ENCODE measurements around the gene ADARB2.
"Not testable (repeated sequence)": the region's sequence is repeated elsewhere in the genome, so short reads cannot be mapped to it uniquely, and the experiment has no call there.

ADARB2 gene

GRCh38 chr10:1538531-1539061, 198.7 kb downstream of the ADARB2 start:
- no peak for FAIRE-seq

DNA sequence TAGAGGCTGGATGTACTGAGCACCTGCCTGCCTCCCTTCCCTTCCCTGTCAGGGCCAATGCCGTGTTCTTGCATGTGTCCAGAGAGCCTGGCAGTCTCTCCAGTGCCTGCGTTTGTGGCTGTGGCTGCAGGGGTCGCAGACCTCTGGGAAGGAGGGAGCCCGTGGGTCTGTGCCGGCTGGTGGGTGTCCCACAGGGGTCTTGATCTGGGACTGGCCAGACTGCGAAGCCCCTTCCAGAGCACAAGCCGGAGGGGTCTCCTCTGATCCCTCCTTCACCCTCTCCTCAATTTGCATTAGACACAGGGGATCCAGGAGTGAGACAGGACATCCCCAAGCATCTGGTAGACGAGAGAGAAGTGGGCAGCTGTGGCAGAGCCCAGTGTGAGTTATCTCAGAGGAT, 199.2 kb downstream of the ADARB2 start:
- no peak for FAIRE-seq

GRCh38 chr10:1537449-1537848, 199.9 kb downstream of the ADARB2 start:
- not testable (repeated sequence) for FAIRE-seq

DNA sequence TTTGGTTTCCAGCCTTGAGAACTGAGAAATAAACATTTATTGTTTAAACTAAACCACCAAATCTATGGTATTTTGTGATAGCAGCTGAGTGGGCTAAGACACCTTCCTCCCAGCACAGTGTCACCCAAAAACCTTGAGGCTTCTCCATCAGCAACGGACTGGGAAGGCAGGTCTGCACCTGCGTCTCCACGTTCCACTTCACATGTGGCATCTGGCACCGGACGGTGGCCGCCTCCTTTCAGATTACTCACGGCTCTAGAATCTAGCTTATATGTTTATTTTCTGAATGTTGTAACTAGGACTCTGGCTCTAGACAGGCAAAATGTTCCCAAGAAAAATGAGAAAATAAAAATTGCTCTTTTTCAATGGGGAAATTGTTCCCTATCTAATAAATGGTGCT, 201.0 kb downstream of the ADARB2 start:
- no peak for FAIRE-seq

GRCh38 chr10:1535301-1535965, 201.9 kb downstream of the ADARB2 start:
- FAIRE-seq, result no peak

GRCh38 chr10:1534820-1535219, 202.5 kb downstream of the ADARB2 start:
- no peak for FAIRE-seq

DNA sequence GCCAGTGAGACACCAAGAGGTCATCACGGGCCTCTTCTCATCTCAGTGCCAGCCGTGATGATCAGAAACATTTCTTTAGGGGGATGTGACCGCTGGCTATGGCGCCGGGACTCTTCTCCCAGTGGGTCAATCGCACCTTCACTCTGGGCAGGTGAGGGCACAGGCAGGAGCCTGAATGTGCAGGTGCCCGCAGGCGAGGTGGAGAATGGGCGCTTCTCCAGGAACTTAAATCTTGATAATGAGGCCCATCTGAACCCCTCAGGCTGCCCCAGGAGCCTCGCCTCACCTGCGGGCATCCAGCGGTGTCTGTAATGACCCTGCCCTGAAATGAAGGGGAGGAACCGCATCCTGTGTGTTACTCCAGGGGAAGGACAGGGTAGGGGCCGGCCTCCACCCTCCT, 204.7 kb downstream of the ADARB2 start:
- no peak for FAIRE-seq

DNA sequence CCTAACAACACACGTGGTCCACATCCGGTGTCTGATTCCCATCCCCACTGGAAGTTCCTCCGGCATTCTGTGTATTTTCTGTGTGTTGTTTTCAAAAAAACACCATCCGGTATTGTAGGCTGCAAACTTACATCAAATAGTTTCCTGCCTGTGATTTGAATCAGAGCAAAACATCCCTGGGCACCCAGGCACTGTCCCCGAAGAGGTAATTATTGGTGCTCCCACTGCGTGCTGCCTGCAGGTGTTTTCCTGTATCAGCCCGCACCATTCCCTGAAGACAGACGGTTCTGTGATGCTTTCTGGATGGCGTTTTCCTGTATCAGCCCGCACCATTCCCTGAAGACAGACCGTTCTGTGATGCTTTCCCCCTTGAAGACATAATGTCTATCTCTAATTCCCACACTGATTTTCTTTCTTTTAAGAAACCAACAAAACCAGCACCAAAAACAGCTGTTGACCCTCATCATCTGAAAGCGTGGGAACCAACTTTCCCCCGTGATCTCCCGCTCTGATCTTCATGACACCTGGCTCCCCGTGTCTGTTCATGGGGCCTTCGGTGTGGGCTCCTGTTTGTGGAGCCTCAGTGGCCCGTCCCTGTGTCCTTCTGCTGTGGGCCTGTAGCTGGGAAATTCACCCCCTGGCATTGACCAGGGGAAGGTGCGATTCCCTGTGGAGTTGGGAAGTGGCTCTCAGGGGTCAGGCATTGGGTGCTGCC, 205.3 kb downstream of the ADARB2 start:
- no peak for FAIRE-seq

GRCh38 chr10:1530871-1531517, 206.3 kb downstream of the ADARB2 start:
- no peak for FAIRE-seq

DNA sequence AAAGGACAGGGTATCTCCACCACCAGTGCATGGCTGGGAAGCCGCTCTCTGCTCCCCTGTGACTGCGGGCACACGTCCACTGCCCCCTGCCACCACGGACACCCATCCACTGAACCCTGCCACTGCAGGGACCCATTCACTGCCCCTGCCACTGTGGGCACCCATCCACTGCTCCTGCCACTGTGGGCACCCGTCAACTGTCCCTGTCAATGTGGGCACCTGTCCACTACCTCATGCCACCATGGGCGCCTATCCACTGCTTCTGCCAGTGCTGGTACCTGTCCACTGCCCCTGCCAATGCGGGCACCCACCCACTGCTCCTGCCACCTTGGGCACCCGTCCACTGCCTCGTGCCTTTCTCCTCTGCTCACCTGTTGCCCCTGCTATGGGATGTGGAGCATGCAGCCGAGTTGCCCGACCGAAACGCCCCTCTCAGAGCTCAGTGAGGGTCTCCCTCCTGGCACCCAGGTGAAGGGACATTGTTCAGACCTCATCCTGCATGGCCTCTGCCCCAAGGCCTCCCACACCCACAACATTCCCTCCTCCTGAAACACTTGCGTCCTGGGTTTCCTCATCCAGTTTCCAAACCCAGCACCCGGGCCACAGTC, 207.4 kb downstream of the ADARB2 start:
- FAIRE-seq, result no peak

GRCh38 chr10:1527951-1528350, 209.4 kb downstream of the ADARB2 start:
- no peak for FAIRE-seq

GRCh38 chr10:1526436-1527055, 210.8 kb downstream of the ADARB2 start:
- no peak for FAIRE-seq

GRCh38 chr10:1525354-1526162, 211.8 kb downstream of the ADARB2 start:
- FAIRE-seq, result no peak

GRCh38 chr10:1524540-1524939, 212.8 kb downstream of the ADARB2 start:
- no peak for FAIRE-seq

- no peak for FAIRE-seq
These were observed 214.1 kb downstream of the ADARB2 start for GRCh38 chr10:1523221-1523620.

DNA sequence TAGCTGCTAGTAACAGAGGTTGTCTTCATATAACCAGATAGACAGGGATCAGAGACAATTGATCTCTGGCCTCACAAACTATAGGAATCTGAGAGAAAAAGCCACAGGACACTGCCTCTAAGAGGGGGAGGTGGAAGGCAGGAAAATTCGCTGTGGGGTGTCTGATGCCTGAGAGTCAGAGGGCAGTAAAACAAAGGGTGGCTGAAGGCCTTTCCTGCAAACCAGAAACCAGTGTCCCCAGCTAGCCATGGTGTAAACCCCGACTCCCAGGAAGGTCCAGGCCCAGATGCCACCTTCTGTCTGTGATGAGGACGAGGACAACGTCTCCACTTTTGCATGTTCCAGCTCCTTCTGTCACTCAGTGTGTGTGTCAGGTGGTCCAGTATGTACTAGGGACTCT, 215.1 kb downstream of the ADARB2 start:
- no peak for FAIRE-seq

- no peak for FAIRE-seq
These were observed 215.6 kb downstream of the ADARB2 start for GRCh38 chr10:1521741-1522140.

- no peak for FAIRE-seq
These were observed 216.3 kb downstream of the ADARB2 start for GRCh38 chr10:1520909-1521565.

GRCh38 chr10:1519391-1519790, 217.9 kb downstream of the ADARB2 start:
- FAIRE-seq, result no peak

GRCh38 chr10:1517684-1518083, 219.6 kb downstream of the ADARB2 start:
- FAIRE-seq, result no peak

DNA sequence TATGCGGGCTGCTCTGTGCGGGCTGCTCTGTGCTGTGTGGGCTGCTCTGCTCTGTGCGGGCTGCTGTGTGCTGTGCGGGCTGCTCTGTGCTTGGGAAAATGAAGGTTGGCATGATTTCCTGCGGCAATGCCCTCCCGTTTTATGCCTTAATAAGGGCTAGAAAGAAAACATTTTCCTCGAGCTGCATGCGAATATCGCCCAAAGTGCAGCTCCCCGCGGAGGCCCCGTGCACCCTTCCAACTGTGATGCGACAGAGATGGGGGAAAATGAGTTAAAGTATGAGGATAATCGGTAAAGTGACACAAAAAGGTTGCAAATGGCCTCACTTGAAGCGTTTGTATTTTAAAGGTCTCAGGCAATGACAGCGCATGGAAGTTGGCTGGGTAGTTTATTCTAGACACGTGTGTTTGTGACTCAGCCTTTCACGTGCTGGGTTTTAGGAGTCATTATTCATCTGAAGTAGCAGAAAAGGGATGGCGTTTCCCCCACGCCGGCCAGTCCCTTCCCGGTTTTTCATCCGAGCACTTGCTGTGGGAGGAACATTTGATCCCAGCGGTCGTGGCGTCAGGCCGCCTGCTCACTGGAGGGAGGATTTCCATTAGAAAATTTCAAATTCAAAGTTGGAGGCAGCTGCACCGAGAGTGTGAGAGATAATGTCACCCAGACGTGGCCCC, 220.7 kb downstream of the ADARB2 start:
- no peak for FAIRE-seq

All from colon (tissue), 2 donors.